EH (cell line): Measurements from ENCODE around the gene KRTAP26-1.

Source experiments
- DNase-seq: peaks from one replicate; pipeline ENCODE4 v3.0.0-alpha.2; 2015; ENCODE audit warnings: low read depth

Gene KRTAP26-1

GRCh38 chr21:30271156-30271555, 49.0 kb downstream of the KRTAP26-1 start:
- DNase-seq, result no peak

- no peak for DNase-seq
Measured at GRCh38 chr21:30269803-30270530, 50.1 kb downstream of the KRTAP26-1 start.
